Measurements from ENCODE around the gene PHLDB3. TPM values are rescaled to one million over a fixed set of nuclear protein-coding genes. Genes with fewer than 3 reads are reported as not detected.

The PHLDB3 gene
- total RNA-seq, 1 donor from 2014 or later = 7.8 TPM

DNA sequence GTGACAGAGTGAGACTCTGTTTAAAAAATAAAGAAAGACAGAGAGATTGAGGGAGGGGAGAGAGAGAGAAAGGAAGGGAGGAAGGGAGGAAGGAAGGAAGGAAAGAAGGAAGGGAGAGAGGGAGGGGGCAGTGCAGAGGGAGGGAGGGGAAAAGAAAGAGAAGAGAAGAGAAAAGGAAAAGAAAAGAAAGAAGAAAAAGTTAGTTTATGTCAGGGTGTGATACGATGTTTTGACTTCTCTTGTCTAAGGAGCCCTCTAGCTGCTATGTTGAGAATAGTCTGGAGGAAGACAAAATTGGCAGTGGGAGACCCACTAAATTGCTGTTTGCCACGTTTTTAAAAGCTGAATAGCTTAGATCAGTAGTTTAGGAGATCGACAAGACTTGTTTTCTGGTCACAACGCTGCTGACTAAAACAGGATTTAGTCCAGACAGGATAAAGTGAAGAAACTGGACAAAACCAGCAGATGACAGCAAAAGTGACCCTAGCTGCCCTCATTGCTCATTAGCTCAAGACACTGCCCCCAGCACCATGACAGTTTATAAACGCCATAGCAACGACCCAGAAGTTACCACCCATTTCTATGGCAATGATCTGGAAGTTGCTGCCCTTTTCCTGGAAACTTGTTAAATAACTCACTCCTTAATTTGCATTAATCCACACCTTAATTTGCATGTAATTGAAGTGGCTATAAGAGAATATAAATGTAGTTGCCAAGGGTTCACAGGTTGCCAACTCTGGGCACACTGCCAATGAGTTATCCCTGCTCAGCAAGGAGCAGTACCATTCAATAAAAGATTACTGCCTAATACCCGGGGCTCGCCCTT lies 78.8 kb downstream of the PHLDB3 start:
- no peak for ATAC-seq
- H3K4me3 ChIP-seq = no peak overlapping the region
- H3K36me3 ChIP-seq = no peaks in the 10 kb centered on the region
- H3K4me1 ChIP-seq = no peaks in the 10 kb centered on the region
- no peak for DNase-seq
- no peak overlapping the region for H3K27ac ChIP-seq
- intact Hi-C loops (cut with DNase I) = no loop called here
- H3K27me3 ChIP-seq (ENCODE audit: low read depth) = no peaks in the 10 kb centered on the region
- no peaks in the 10 kb centered on the region for H3K9me3 ChIP-seq
- TF ChIP-seq, protein P1, sequence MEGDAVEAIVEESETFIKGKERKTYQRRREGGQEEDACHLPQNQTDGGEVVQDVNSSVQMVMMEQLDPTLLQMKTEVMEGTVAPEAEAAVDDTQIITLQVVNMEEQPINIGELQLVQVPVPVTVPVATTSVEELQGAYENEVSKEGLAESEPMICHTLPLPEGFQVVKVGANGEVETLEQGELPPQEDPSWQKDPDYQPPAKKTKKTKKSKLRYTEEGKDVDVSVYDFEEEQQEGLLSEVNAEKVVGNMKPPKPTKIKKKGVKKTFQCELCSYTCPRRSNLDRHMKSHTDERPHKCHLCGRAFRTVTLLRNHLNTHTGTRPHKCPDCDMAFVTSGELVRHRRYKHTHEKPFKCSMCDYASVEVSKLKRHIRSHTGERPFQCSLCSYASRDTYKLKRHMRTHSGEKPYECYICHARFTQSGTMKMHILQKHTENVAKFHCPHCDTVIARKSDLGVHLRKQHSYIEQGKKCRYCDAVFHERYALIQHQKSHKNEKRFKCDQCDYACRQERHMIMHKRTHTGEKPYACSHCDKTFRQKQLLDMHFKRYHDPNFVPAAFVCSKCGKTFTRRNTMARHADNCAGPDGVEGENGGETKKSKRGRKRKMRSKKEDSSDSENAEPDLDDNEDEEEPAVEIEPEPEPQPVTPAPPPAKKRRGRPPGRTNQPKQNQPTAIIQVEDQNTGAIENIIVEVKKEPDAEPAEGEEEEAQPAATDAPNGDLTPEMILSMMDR (IDR thresholded peaks at IDR 0.05) = peak; percentile 16

Other genes starting within 250 kb of the PHLDB3 start
- gene PSG9, start 235.2 kb downstream of the PHLDB3 start, total RNA-seq = not detected
- gene CD177, start 151.1 kb downstream of the PHLDB3 start, total RNA-seq = 5.7 TPM
- gene TEX101, start 89.9 kb downstream of the PHLDB3 start, total RNA-seq = not detected
- 0.74 TPM for gene LYPD3, start 39.1 kb downstream of the PHLDB3 start, total RNA-seq
- 47.4 TPM for gene ETHE1, start 22.5 kb upstream of the PHLDB3 start, total RNA-seq
- gene ZNF575, start 28.4 kb upstream of the PHLDB3 start, total RNA-seq = 2.8 TPM
- gene XRCC1, start 70.8 kb upstream of the PHLDB3 start, total RNA-seq = 26.9 TPM
- 5.8 TPM for gene PINLYP, start 71.1 kb upstream of the PHLDB3 start, total RNA-seq
- gene IRGQ, start 91.4 kb upstream of the PHLDB3 start, total RNA-seq = 21.1 TPM
- gene ZNF576, start 91.8 kb upstream of the PHLDB3 start, total RNA-seq = 14.2 TPM
- 0.24 TPM for gene SRRM5, start 107.3 kb upstream of the PHLDB3 start, total RNA-seq
- 29.6 TPM for gene ZNF428, start 114.9 kb upstream of the PHLDB3 start, total RNA-seq
- gene CADM4, start 135.1 kb upstream of the PHLDB3 start, total RNA-seq = 8.1 TPM
- gene PLAUR, start 165.4 kb upstream of the PHLDB3 start, total RNA-seq = 96.2 TPM
- gene IRGC, start 211.3 kb upstream of the PHLDB3 start, total RNA-seq = not detected

Measured in lower lobe of right lung (tissue), 2 donors.